MV-4-11 (cell line): ENCODE data around the gene SOX13.

Experiments
- DNase-seq: peaks from one replicate; lab custom pipeline; 2025; lab: John Stamatoyannopoulos, UW

Gene SOX13

GRCh38 chr1:204130981-204131892, 58.3 kb downstream of the SOX13 start:
- DNase-seq: no peak

- DNase-seq: no peak
Measured at GRCh38 chr1:204131978-204132377, 59.1 kb downstream of the SOX13 start.

- DNase-seq: no peak
Measured at GRCh38 chr1:204132718-204133117, 59.8 kb downstream of the SOX13 start.

DNA sequence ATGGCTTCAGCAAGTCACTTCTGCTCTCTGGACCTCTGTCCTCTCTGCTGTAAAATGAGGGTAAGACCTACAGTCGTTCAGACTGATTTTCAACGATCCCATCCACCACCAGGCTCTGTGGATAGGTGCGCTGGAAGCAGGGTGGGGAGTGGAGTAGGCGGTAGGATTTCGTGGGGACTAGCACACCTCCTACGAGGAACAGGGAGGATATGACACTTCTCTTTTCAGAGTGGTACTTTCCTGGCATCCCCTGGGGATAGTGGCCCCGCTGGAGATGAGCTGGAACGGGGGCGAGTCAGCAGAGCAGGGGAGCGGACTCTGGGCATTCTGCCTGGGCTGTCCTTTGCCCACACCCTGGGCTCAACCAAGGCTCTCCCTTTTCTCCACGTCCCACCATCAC, 61.2 kb downstream of the SOX13 start:
- no peak for DNase-seq

- no peak for DNase-seq
Measured at GRCh38 chr1:204136814-204137213, 63.9 kb downstream of the SOX13 start.

- no peak for DNase-seq
Measured at GRCh38 chr1:204139088-204139487, 66.2 kb downstream of the SOX13 start.

GRCh38 chr1:204139952-204140351, 67.0 kb downstream of the SOX13 start:
- no peak for DNase-seq

- no peak for DNase-seq
Measured at GRCh38 chr1:204141131-204141530, 68.2 kb downstream of the SOX13 start.

DNA sequence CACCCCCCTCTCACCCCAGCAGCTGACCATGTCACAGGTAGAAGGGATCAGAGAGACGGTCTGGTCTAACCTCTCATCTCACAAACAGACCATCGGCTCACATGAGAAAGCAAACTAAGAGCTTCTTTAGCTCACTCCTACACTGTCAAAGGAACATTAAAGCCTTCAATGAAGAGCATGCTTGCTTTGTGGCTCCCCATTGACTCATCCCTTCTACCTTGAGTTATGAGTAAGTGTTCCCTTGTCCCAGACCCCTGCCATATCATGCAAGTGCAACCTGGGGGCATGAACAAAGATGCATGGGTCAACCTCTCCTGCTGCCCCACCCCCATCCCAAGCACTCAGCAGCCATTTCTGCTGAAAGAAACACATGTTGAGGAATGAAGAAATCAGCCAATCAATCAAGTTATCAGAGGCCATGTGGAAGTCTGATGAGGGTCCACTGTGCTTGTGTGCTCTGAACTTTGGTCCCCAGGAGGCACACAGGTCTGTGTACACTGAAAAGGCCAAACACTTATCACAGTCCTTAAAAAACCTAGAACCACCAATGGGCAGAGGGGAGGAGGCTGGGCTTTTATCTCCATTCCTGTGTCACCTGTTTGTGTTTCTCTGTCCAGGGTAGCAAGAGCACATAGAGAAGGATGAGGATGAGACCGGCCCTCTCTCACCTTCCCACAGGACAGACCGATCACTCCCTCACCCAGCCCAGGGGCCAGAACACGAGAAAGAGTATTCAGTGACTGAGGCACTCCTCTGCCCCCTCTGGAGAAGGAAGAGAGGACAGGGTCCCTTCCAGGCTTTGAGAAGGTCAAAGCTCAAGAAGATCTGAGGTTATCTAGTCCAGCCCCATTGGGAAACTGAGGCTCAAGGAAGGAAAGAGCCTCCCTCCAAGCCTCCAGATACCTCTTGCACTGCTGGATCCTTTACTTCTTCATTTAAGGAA, 69.4 kb downstream of the SOX13 start:
- no peak for DNase-seq

DNA sequence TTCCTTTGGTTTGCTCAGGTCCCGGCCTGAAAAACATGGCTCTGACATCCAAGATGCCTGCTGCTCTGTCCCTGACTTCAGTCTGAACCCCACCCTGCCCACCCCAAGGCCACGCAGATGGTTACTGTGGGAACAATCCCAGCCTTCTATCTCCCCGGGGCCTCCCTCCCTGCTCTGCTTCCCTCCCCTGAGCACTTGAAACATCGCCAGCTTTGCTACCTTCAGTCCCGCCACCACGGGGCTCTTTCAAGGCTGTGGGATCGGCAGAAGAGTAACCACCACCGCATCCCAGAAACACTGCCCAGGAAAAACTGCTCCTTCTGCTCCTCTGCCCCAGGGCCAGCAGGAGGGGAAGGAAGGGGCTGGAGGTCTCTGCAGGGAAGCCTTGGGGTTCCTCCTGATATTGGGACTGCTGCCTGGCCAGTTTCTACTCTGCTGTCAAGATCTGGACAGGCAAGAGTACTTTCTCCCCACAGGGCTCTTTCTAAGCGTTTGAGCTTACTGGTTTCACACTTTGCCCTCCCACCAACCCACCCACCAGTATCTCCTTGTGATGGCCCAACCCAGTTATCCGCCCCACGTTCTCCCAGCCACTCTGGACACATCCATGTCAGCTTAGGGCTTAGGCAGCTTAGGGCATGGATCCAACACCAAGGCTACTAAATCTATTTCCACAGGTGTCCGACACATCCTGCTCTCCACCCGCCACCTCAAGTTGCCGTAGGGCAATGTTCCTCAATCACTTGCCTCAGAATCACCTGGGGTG, 70.5 kb downstream of the SOX13 start:
- DNase-seq: no peak

- DNase-seq: no peak
Measured at GRCh38 chr1:204145033-204145504, 72.2 kb downstream of the SOX13 start.

- no peak for DNase-seq
Measured at GRCh38 chr1:204146309-204146708, 73.4 kb downstream of the SOX13 start.

- no peak for DNase-seq
Measured at GRCh38 chr1:204146965-204147364, 74.0 kb downstream of the SOX13 start.

- DNase-seq: no peak
Measured at GRCh38 chr1:204147406-204148383, 74.8 kb downstream of the SOX13 start.

DNA sequence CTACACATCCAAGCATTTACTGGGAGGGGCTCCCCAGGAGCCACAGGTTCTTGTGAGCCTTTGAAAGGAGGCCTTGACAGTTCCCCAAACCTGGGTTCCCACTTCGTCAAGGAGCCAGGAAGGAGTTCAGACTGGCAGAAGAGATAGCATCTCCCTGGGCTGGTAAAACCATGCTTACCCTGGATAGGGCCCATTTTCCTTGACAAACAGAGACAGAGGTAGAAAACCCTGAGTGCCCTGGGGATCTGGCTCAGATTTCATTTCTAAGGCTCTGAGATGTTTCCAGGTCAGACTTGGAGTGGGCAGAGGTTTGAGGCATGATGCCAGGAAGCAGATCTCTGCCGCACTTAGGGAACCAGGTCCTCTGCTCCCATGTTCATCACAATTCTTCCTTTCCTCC, 76.2 kb downstream of the SOX13 start:
- DNase-seq: no peak

GRCh38 chr1:204149635-204150565, 77.0 kb downstream of the SOX13 start:
- no peak for DNase-seq

DNA sequence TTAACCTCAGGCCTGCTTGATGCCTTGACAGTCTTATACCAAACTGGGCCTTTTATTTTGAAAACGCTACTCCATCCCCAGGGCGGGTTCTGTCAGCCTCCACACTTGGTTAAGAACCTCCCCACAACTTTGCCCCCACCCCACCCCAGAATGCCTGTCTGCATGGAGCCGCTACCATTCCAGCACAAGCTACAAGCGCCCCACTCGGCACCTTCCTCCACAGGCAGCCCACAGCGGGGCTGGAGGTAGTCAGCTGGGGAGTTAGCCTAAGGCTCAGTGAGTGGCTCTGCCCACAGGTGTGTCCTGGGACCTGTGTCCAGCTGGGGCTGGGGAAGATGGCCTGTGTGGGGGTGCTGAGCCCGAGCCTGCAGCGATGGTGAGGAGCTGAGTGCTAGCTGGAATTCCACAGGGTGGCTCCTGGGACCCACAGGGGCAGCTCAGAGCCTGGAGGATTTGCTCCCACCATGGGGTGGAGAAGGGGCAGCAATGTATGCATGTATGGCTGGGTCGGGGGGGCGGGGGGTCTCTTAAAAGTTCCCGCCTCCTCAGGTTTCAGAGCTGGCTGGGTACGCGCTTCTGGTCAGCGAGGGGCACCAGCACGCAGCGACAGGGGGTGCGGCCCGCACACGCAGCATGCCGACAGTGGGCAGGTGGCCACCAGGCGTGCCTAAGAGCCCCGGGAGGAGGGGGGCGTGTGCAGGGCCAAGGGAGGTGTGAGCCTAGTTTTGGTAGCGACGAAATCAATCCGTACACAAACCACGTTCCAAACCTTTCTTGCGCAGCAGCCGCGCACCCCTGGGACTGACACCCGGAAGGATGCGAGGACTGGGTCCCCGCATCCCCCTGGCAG, 78.0 kb downstream of the SOX13 start:
- DNase-seq: no peak

- DNase-seq: no peak
Measured at GRCh38 chr1:204151552-204152309, 78.8 kb downstream of the SOX13 start, which contains the start of gene ETNK2. ETNK2 (minus strand) TSS chr1:204152044; CDS start chr1:204151852, 192 bp downstream.
